Measurements from ENCODE around the gene PAXX. TPM values are rescaled to one million over a fixed set of nuclear protein-coding genes. Genes with fewer than 3 reads are reported as not detected.

PAXX gene
- total RNA-seq, 4 donors from 2014 or later, result 65.7 to 142 (median 68.9) TPM

DNA sequence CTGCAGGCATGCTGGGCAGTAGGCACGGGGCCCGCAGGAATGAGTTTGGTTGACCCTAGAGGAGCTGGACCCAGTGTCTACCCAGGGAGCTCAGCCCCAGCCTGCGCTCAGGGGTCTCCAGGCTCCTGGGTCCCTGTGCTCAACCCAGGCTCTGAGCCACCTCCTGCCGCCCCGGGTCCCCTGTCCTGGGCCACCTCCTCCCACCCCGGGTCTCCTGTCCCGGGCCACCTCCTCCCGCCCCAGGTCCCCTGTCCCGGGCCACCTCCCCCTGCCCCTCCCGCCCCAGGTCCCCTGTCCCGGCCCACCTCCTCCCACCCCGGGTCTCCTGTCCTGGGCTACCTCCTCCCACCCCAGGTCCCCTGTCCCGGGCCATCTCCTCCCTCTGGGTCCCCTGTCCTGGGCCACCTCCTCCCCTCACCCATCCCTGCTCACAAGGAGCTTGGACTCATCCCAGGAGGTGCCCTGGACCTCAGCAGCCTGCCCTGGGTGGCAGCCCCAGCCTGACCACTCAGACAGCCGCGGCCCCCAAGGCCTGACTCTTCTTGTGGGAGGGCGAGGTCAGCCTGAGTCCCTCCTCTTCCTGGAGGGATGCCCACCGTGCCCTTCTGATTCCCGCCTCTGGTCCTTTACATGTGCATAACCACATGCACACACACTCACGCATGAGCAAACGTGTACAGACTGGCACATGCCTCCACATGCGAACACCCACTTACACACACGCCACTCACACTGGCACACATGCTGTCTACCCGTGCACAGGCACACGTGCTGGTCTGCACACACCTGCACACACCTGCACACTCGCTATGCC is 37.7 kb upstream of the PAXX start:
- WGBS, 2 donors, result 84 to 86% methylated on average over 24 of the region's 25 CpGs
- DNase-seq (ENCODE audit: low spot score in 2 of 2), result no peak
- Histone ChIP-seq H3K4me3 (no peak overlapping the region), H3K4me1 (peaks cover 0 to 47% (median 15%) of the 10 kb centered on the region in 4 donors), H3K27ac (peak overlapping the region in 1 of 4 donors; percentile 41), H3K27me3 (no peaks in the 10 kb centered on the region), H3K36me3 (no peaks in the 10 kb centered on the region), H3K9me3 (no peaks in the 10 kb centered on the region)
- TF ChIP-seq, protein P1, sequence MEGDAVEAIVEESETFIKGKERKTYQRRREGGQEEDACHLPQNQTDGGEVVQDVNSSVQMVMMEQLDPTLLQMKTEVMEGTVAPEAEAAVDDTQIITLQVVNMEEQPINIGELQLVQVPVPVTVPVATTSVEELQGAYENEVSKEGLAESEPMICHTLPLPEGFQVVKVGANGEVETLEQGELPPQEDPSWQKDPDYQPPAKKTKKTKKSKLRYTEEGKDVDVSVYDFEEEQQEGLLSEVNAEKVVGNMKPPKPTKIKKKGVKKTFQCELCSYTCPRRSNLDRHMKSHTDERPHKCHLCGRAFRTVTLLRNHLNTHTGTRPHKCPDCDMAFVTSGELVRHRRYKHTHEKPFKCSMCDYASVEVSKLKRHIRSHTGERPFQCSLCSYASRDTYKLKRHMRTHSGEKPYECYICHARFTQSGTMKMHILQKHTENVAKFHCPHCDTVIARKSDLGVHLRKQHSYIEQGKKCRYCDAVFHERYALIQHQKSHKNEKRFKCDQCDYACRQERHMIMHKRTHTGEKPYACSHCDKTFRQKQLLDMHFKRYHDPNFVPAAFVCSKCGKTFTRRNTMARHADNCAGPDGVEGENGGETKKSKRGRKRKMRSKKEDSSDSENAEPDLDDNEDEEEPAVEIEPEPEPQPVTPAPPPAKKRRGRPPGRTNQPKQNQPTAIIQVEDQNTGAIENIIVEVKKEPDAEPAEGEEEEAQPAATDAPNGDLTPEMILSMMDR (IDR thresholded peaks at IDR 0.05), result no peak
- TF ChIP-seq EP300 (IDR thresholded peaks at IDR 0.05) (no peak), POLR2A (IDR thresholded peaks at IDR 0.05) (no peak)

DNA sequence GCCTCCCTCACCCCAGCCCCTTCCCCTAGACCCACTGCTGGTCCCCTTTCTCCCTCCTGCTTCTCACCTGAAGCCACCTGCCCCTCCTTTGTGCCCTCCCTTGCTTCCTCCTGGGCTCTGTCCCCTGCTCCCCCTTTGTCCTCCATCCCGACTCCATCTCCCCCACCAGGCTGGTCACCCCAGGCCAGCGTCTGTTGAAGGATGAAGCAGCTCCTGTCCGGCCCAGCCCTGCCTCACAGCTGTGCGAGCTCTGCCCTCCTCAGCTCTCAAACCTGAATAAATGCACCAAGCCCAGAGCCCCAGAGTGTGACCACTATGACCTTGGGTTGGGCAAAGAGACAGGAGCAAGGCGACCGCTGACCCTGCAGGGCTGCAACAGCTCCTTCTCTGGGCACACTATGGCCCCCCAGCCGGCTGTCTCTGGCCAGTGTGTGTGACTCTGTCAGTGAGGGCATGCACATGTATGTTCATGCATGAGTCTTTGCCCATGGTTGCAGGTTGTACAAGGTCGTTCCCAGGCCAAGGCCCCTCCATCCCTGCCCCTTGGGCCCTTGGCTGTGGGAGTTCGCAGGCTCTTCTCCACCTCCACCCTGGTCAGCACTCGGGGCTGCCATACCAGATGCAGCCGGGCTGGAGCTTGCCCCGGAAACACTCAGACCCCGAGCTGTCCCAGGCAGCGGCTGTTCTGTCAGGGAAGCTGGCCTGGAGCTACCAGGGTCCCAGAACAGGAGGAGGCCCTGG is 36.9 kb upstream of the PAXX start:
- H3K36me3 ChIP-seq, result no peaks in the 10 kb centered on the region
- DNase-seq (ENCODE audit: low spot score in 2 of 2), result no peak
- no peaks in the 10 kb centered on the region for H3K27me3 ChIP-seq
- H3K4me3 ChIP-seq, result no peak overlapping the region
- 84% methylated on average over 13 to 14 of the region's 14 CpGs for WGBS, 2 donors
- TF ChIP-seq, protein P1 (IDR thresholded peaks at IDR 0.05), result no peak
- TF ChIP-seq POLR2A (IDR thresholded peaks at IDR 0.05), result no peak
- no peak for TF ChIP-seq EP300 (IDR thresholded peaks at IDR 0.05)
- no peak overlapping the region for H3K27ac ChIP-seq
- H3K4me1 ChIP-seq, result peaks cover 0 to 47% (median 19%) of the 10 kb centered on the region in 4 donors
- no peaks in the 10 kb centered on the region for H3K9me3 ChIP-seq

DNA sequence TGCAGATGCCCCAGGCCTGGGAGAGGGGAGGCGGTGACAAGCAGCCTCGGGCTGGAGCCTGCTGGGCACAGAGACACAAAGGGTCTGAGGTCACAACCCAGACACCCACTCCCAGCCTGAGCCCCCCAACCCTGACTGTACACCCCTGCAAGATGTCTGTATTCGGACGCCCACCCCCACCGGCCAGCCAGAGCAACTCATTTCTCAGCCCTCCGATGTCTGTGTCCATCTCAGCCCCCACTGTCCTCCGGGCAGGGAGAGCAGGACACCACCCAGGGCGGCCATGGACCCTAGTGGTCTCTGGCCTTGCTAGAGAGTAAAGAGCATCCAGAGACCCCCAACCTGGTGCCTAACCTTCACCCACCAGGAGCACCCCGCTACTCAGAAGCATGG is 36.3 kb upstream of the PAXX start:
- Histone ChIP-seq H3K4me3 (no peak overlapping the region), H3K27me3 (no peaks in the 10 kb centered on the region), H3K9me3 (no peaks in the 10 kb centered on the region), H3K27ac (no peak overlapping the region), H3K36me3 (no peaks in the 10 kb centered on the region), H3K4me1 (peaks cover 0 to 47% (median 17%) of the 10 kb centered on the region in 4 donors)
- whole genome bisulfite sequencing, 2 donors, result 87 to 95% methylated on average over 6 to 7 of the region's 9 CpGs
- no peak for DNase-seq (ENCODE audit: low spot score in 2 of 2)
- TF ChIP-seq, protein P1 (IDR thresholded peaks at IDR 0.05), result no peak
- TF ChIP-seq EP300 (IDR thresholded peaks at IDR 0.05), result no peak
- no peak for TF ChIP-seq POLR2A (IDR thresholded peaks at IDR 0.05)

DNA sequence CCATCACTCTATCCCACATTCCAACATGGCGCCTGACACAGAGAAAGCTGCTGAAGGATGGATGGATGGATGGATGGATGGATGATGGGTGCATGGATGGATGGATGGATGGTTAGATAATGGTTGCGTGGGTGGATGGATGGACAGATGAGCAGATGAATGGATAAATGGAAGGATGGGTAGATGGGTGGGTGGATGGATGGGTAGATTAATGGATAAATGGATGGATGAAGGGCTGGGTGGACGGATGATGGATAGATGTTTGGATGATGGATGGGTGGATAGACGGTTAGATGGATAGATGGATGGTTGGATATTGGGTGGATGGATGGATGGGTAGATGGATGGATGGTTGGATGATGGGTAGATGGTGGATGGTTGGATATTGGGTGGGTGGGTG is 35.6 kb upstream of the PAXX start:
- H3K9me3 ChIP-seq, result no peaks in the 10 kb centered on the region
- H3K4me3 ChIP-seq, result no peak overlapping the region
- TF ChIP-seq, protein P1 (IDR thresholded peaks at IDR 0.05), result no peak
- TF ChIP-seq EP300 (IDR thresholded peaks at IDR 0.05), result no peak
- TF ChIP-seq POLR2A (IDR thresholded peaks at IDR 0.05), result no peak
- H3K4me1 ChIP-seq, result peaks cover 0 to 48% (median 16%) of the 10 kb centered on the region in 4 donors
- no peaks in the 10 kb centered on the region for H3K27me3 ChIP-seq
- no peak for DNase-seq (ENCODE audit: low spot score in 2 of 2)
- no peaks in the 10 kb centered on the region for H3K36me3 ChIP-seq
- 94 to 95% methylated on average over 4 of the region's 4 CpGs for WGBS, 2 donors
- H3K27ac ChIP-seq, result no peak overlapping the region

DNA sequence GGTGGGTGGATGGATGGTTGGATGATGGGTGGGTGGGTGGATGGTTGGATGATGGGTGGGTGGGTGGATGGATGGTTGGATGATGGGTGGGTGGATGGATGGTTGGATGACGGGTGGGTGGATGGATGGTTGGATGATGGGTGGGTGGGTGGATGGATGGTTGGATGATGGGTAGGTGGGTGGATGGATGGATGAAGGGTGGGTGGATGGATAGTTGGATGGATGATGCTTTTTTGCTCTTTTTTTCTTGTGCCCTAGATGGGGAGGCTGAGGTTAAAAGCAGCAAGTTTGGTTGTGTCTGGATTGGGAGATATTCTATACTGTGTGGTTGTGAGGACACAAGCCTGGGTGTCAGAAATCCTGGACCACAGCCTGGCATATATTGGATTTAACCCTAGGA is 34.8 kb upstream of the PAXX start:
- no peaks in the 10 kb centered on the region for H3K9me3 ChIP-seq
- no peaks in the 10 kb centered on the region for H3K36me3 ChIP-seq
- peak overlapping the region in 1 of 4 donors; percentile 88 for H3K27ac ChIP-seq
- no peak for DNase-seq (ENCODE audit: low spot score in 2 of 2)
- H3K4me1 ChIP-seq, result peaks cover 0 to 47% (median 11%) of the 10 kb centered on the region in 4 donors
- H3K27me3 ChIP-seq, result no peaks in the 10 kb centered on the region
- no peak overlapping the region for H3K4me3 ChIP-seq
- no peak for TF ChIP-seq POLR2A (IDR thresholded peaks at IDR 0.05)
- TF ChIP-seq EP300 (IDR thresholded peaks at IDR 0.05), result no peak
- TF ChIP-seq, protein P1 (IDR thresholded peaks at IDR 0.05), result no peak
- 87 to 88% methylated on average over 1 of the region's 1 CpG for WGBS, 2 donors

Data from tibial nerve (tissue), 4 donors.